ENCODE data around the gene KRT1.

The KRT1 gene

GRCh38 chr12:52636592-52637258 is 43.5 kb downstream of the KRT1 start:
- DNase-seq (ENCODE audit: low read depth in 2 of 2, low spot score in 1 of 2): no peak

GRCh38 chr12:52636189-52636588 is 44.0 kb downstream of the KRT1 start:
- no peak for DNase-seq (ENCODE audit: low read depth in 2 of 2, low spot score in 1 of 2)

GRCh38 chr12:52634266-52635056 is 45.7 kb downstream of the KRT1 start:
- DNase-seq (ENCODE audit: low read depth in 2 of 2, low spot score in 1 of 2): no peak

GRCh38 chr12:52633383-52633782 is 46.8 kb downstream of the KRT1 start:
- no peak for DNase-seq (ENCODE audit: low read depth in 2 of 2, low spot score in 1 of 2)

- DNase-seq (ENCODE audit: low read depth in 2 of 2, low spot score in 1 of 2): no peak
Measured at GRCh38 chr12:52632656-52633055, 47.6 kb downstream of the KRT1 start.

- DNase-seq (ENCODE audit: low read depth in 2 of 2, low spot score in 1 of 2): no peak
Measured at GRCh38 chr12:52631676-52632459, 48.3 kb downstream of the KRT1 start.

- no peak for DNase-seq (ENCODE audit: low read depth in 2 of 2, low spot score in 1 of 2)
Measured at GRCh38 chr12:52631264-52631663, 48.9 kb downstream of the KRT1 start.

- DNase-seq (ENCODE audit: low read depth in 2 of 2, low spot score in 1 of 2): no peak
Measured at GRCh38 chr12:52630599-52631200, 49.5 kb downstream of the KRT1 start.

- no peak for DNase-seq (ENCODE audit: low read depth in 2 of 2, low spot score in 1 of 2)
Measured at GRCh38 chr12:52630008-52630500, 50.2 kb downstream of the KRT1 start.

- no peak for DNase-seq (ENCODE audit: low read depth in 2 of 2, low spot score in 1 of 2)
Measured at GRCh38 chr12:52629281-52630007, 50.8 kb downstream of the KRT1 start.

- no peak for DNase-seq (ENCODE audit: low read depth in 2 of 2, low spot score in 1 of 2)
Measured at GRCh38 chr12:52628841-52629240, 51.4 kb downstream of the KRT1 start.

GRCh38 chr12:52628111-52628507 is 52.1 kb downstream of the KRT1 start:
- no peak for DNase-seq (ENCODE audit: low read depth in 2 of 2, low spot score in 1 of 2)

GRCh38 chr12:52627395-52628110 is 52.7 kb downstream of the KRT1 start:
- no peak for DNase-seq (ENCODE audit: low read depth in 2 of 2, low spot score in 1 of 2)
